ENCODE data around the gene CDAN1. TPM values are rescaled to one million over a fixed set of nuclear protein-coding genes. Genes with fewer than 3 reads are reported as not detected.
A peak's percentile ranks its signal among the peaks of the same experiment; 100 is the strongest.

The CDAN1 gene
- total RNA-seq, 1 donor from 2014 or later = 41.0 TPM

- Mint-ChIP-seq H3K36me3 (ENCODE audit: low read depth) (peaks cover 7% of the 10 kb centered on the region), H3K9me3 (no peaks in the 10 kb centered on the region), H3K4me3 (no peak overlapping the region), H3K4me1 (no peaks in the 10 kb centered on the region), H3K27ac (ENCODE audit: unreplicated experiment) (no peak overlapping the region), H3K27me3 (ENCODE audit: low read depth) (no peaks in the 10 kb centered on the region)
- DNase-seq (ENCODE audit: low read depth, low spot score) = no peak
- no peak for TF ChIP-seq CTCF (conservative IDR thresholded peaks at IDR 0.05)
These were observed 17.9 kb downstream of the CDAN1 start for GRCh38 chr15:42719043-42719442.

GRCh38 chr15:42716626-42717025 lies 20.3 kb downstream of the CDAN1 start:
- no peaks in the 10 kb centered on the region for H3K4me1 Mint-ChIP-seq
- TF ChIP-seq CTCF (conservative IDR thresholded peaks at IDR 0.05) = no peak
- no peaks in the 10 kb centered on the region for H3K27me3 Mint-ChIP-seq (ENCODE audit: low read depth)
- no peaks in the 10 kb centered on the region for H3K9me3 Mint-ChIP-seq
- peaks cover 9% of the 10 kb centered on the region for H3K36me3 Mint-ChIP-seq (ENCODE audit: low read depth)
- no peak for DNase-seq (ENCODE audit: low read depth, low spot score)
- H3K4me3 Mint-ChIP-seq = no peak overlapping the region
- peak overlapping the region; percentile 19 for H3K27ac Mint-ChIP-seq (ENCODE audit: unreplicated experiment)

GRCh38 chr15:42716125-42716524 lies 20.8 kb downstream of the CDAN1 start:
- no peak for DNase-seq (ENCODE audit: low read depth, low spot score)
- Mint-ChIP-seq H3K27me3 (ENCODE audit: low read depth) (no peaks in the 10 kb centered on the region), H3K4me1 (no peaks in the 10 kb centered on the region), H3K9me3 (no peaks in the 10 kb centered on the region), H3K36me3 (ENCODE audit: low read depth) (peaks cover 10% of the 10 kb centered on the region), H3K27ac (ENCODE audit: unreplicated experiment) (no peak overlapping the region), H3K4me3 (no peak overlapping the region)
- TF ChIP-seq CTCF (conservative IDR thresholded peaks at IDR 0.05) = no peak

GRCh38 chr15:42712584-42712983 lies 24.3 kb downstream of the CDAN1 start:
- H3K4me1 Mint-ChIP-seq = no peaks in the 10 kb centered on the region
- no peaks in the 10 kb centered on the region for H3K9me3 Mint-ChIP-seq
- DNase-seq (ENCODE audit: low read depth, low spot score) = no peak
- TF ChIP-seq CTCF (conservative IDR thresholded peaks at IDR 0.05) = no peak
- no peak overlapping the region for H3K4me3 Mint-ChIP-seq
- H3K36me3 Mint-ChIP-seq (ENCODE audit: low read depth) = peaks cover 5% of the 10 kb centered on the region
- H3K27me3 Mint-ChIP-seq (ENCODE audit: low read depth) = no peaks in the 10 kb centered on the region
- H3K27ac Mint-ChIP-seq (ENCODE audit: unreplicated experiment) = no peak overlapping the region

- Mint-ChIP-seq H3K4me3 (no peak overlapping the region), H3K36me3 (ENCODE audit: low read depth) (peaks cover 5% of the 10 kb centered on the region), H3K27ac (ENCODE audit: unreplicated experiment) (no peak overlapping the region), H3K4me1 (no peaks in the 10 kb centered on the region), H3K27me3 (ENCODE audit: low read depth) (no peaks in the 10 kb centered on the region), H3K9me3 (no peaks in the 10 kb centered on the region)
- no peak for DNase-seq (ENCODE audit: low read depth, low spot score)
- no peak for TF ChIP-seq CTCF (conservative IDR thresholded peaks at IDR 0.05)
These were observed 25.2 kb downstream of the CDAN1 start for GRCh38 chr15:42711746-42712145.

- Mint-ChIP-seq H3K36me3 (ENCODE audit: low read depth) (peaks cover 5% of the 10 kb centered on the region), H3K4me1 (no peaks in the 10 kb centered on the region), H3K4me3 (no peak overlapping the region), H3K9me3 (no peaks in the 10 kb centered on the region), H3K27me3 (ENCODE audit: low read depth) (no peaks in the 10 kb centered on the region), H3K27ac (ENCODE audit: unreplicated experiment) (no peak overlapping the region)
- no peak for DNase-seq (ENCODE audit: low read depth, low spot score)
- TF ChIP-seq CTCF (conservative IDR thresholded peaks at IDR 0.05) = no peak
These were observed 26.3 kb downstream of the CDAN1 start for GRCh38 chr15:42710662-42711061.
